Tibial nerve (tissue), 3 donors: ENCODE measurements around the gene STT3A.

Source experiments
- CTCF ChIP-seq, 5 experiments: fragments of 200-600 bp in 3 of 5; fragments of 450-650 bp in 2 of 5; sonication (generic) in 3 of 5; IDR thresholded peaks; one replicate each; pipeline ENCODE4 v1.5.1; 2016 to 2019; ENCODE audit warnings: antibody characterized with exemption in 5 of 5, mild to moderate bottlenecking in 3 of 5, moderate library complexity in 2 of 5
- POLR2A ChIP-seq, 2 donors: fragments of 450-650 bp; IDR thresholded peaks; one replicate each; pipeline ENCODE4 v1.6.1; 2017; ENCODE audit warnings: antibody characterized with exemption in 2 of 2, mild to moderate bottlenecking in 2 of 2, moderate library complexity in 2 of 2

GRCh38 chr11:125554038-125554437 is 38.6 kb upstream of the STT3A start:
- no peak for TF ChIP-seq POLR2A (IDR thresholded peaks at IDR 0.05)
- TF ChIP-seq CTCF (IDR thresholded peaks at IDR 0.05) = no peak
